ENCODE data around the gene DCAF10. TPM values are rescaled to one million over a fixed set of nuclear protein-coding genes. Genes with fewer than 3 reads are reported as not detected.
"Not testable (repeated sequence)": the region's sequence is repeated elsewhere in the genome, so short reads cannot be mapped to it uniquely, and the experiment has no call there.

DCAF10 gene, protein sequence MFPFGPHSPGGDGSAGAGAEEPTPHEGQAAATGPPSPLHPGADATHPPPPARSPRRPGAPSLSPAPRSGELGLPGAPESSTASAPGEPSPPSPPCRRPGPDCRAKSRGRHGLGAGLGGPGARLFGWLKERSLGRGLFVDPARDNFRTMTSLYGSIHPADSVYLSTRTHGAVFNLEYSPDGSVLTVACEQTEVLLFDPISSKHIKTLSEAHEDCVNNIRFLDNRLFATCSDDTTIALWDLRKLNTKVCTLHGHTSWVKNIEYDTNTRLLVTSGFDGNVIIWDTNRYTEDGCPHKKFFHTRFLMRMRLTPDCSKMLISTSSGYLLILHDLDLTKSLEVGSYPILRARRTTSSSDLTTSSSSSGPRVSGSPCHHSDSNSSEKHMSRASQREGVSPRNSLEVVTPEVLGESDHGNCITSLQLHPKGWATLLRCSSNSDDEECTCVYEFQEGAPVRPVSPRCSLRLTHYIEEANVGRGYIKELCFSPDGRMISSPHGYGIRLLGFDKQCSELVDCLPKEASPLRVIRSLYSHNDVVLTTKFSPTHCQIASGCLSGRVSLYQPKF
- 24.4 TPM for polyA plus RNA-seq (2013, experiment 1 of 2; ENCODE audit: insufficient read length)
- polyA plus RNA-seq (2013, experiment 2 of 2; ENCODE audit: insufficient read length): 27.0 TPM

DNA sequence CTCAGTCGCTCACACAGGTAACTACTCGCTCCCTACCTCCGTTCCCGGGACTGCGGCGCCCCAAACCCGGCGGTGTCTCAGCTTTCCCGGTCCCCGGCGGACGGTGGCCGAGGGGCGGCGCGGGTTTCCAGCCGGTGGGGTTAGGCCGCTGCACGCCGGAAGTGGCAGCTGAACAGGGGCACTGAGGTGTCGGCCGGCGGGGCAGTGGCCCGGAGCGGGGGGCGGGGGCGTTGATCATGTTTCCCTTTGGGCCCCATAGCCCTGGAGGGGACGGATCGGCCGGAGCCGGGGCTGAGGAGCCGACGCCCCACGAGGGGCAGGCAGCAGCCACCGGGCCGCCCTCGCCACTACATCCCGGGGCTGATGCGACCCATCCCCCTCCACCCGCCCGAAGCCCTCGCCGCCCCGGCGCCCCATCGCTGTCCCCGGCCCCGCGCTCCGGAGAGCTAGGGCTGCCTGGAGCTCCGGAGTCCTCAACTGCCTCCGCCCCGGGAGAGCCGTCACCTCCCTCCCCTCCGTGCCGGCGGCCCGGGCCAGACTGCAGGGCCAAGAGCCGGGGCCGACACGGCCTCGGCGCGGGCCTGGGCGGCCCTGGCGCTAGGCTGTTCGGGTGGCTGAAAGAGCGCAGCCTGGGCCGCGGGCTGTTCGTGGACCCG, at the start of gene DCAF10:
Gene DCAF10 (plus strand): TSS at position 167 of the 656 bp plus-strand sequence. CDS start 70 bp downstream, at position 237.
- peak; percentile 85 for DNase-seq

DNA sequence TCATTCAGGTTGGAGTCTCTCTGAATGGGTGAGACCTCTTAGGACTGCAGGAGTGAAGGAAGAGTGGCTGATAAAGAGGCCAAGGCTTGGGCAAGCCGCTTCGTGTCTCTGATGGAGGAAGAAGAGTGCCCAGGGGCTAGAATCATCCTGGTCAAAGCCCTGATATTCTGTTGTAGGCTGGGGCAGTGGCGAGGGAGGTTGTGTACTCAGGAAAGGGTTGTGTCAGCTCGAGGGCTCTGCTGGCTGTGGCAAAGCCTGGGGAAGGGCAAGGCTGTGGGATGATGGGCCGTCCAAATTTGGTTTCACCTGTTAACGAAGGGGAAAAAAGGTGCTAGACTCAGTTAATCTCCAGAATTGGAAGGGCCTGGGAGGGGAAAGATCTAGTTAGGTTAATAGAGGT, 49.4 kb upstream of the DCAF10 start:
- no peak for DNase-seq

- not testable (repeated sequence) for DNase-seq
Observed at GRCh38 chr9:37751704-37752103, 48.9 kb upstream of the DCAF10 start.

GRCh38 chr9:37752112-37752511, 48.5 kb upstream of the DCAF10 start:
- not testable (repeated sequence) for DNase-seq

GRCh38 chr9:37752642-37753488, 47.7 kb upstream of the DCAF10 start:
- no peak for DNase-seq

- DNase-seq: peak; percentile 70
Observed at GRCh38 chr9:37753489-37754190, 47.0 kb upstream of the DCAF10 start, which contains the start of gene TRMT10B. Gene TRMT10B, plus strand, starts transcription at chr9:37753805. Its CDS starts 8,127 bp downstream, at chr9:37761932.

GRCh38 chr9:37758747-37759146, 41.9 kb upstream of the DCAF10 start:
- DNase-seq: no peak

DNA sequence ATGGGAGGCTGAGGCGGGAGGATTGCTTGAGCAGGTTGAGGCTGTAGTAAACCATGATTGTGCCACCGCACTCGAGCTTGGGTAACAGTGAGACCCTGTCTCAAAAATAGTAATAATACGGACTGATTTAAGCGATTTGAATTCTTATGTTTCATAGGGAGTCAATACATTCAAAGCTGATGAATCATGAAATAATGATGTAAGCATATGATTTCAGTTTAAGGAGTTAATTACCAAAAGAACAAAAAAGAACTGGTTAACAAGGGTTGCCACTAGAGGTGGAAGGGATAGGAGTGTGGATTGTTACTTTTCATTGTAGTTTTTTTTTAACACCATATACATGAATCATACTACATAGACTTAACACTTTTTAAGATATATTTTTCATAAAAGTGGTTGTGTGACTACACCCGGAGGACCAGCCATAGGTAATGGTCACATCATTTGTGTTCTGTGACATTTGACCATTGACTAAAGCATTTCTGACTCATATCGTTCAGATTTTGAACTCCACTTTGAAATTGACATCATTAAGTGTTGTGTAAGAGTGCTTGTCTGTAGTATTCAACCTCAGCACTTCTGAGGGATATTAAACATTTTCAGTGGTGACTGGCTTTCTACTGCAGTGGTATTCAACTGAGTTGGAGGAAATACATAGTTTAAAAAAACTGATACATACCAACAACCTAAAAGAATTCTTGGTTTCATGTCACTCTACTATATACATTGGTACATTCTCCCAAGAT, 40.0 kb upstream of the DCAF10 start:
- peak; percentile 54 for DNase-seq

DNA sequence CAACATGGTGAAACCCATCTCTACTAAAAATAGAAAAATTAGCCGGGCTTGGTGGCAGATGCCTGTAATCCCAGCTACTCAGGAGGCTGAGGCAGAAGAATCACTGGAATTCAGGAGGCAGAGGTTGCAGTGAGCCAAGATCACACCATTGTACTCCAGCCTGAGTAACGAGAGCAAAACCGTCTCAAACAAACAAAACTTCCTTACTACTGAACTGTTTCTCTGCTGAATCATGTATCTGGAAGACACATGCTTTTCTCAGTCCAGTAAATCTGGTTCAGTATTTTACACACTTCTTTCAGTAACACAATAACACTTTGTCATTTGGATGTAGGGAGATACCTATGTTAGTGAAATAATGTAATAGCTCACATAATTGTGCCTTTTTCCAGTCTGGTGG, 39.1 kb upstream of the DCAF10 start:
- DNase-seq: peak; percentile 45

GRCh38 chr9:37765263-37765662, 35.3 kb upstream of the DCAF10 start:
- not testable (repeated sequence) for DNase-seq

DNA sequence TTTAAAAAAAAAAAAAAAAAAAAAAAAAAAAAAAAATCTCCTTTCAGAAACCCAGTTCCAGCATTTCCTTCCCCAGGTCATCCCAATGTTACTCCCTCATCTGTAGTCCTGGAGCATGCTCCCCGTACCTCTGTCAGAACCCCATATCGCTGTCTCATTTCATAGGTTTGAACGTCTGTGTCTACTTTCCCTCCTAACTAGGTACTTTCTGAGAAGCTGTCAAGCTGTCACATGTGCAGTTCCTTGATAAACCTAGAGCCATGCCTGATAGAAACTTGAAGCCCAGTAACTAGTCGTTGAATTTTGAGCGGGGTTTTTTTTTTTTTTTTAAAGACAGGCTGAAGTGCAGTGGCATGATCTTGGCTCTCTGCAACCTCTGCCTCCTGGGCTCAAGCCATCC, 31.3 kb upstream of the DCAF10 start:
- no peak for DNase-seq

- DNase-seq: no peak
Observed at GRCh38 chr9:37769995-37770394, 30.6 kb upstream of the DCAF10 start.

DNA sequence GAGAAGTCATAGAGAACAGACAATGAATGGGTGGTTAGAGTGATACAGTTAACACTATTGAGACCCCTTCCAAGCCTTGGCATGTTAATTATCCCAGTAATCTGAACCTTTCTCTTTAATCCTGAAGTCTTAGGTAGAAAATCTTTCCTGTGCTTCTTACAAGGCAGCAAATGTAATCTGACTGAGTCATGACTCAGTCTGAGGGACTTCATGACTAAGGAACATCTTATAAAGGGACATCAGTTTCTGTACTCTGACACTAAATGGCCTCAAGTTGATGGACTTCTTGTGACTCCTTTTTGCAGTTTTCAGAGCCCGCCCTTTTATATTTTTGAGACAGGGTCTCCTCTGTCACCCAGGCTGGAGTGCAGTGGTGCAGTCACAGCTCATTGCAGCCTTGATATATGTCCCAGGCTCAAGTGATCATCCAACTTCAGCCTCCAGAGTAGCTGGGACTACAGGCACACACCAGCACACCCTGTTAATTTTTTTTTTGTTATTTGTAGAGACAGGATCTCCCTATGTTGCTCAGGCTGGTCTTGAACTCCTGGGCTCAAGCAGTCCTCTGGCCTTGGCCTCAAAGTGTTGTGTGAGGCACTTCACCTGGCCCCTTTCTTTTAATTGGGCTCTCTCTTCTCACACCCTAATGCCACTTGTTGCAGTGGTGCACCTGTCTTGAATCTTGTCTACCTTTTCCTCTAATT, 25.2 kb upstream of the DCAF10 start:
- no peak for DNase-seq

DNA sequence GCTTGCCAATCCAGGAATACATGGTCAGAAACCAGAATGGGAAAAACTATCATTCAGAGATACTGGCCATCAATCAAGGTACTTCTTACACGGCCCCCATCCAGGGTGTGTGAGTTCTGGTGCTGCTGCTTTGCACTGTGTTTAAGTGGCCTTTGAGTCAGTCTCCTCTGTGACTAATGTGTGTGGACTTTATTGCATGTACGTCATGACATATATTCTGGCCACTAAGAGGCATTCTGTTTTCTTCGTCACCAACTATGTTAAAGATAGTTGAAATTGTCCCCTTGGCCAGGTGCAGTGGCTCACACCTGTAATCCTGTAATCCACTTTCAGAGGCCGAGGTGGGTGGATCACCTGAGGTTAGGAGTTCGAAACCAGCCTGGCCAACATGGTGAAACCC, 24.3 kb upstream of the DCAF10 start:
- peak; percentile 5 for DNase-seq

- no peak for DNase-seq
Observed at GRCh38 chr9:37778534-37778933, 22.1 kb upstream of the DCAF10 start.

GRCh38 chr9:37784291-37784615, 16.3 kb upstream of the DCAF10 start:
- DNase-seq: no peak

DNA sequence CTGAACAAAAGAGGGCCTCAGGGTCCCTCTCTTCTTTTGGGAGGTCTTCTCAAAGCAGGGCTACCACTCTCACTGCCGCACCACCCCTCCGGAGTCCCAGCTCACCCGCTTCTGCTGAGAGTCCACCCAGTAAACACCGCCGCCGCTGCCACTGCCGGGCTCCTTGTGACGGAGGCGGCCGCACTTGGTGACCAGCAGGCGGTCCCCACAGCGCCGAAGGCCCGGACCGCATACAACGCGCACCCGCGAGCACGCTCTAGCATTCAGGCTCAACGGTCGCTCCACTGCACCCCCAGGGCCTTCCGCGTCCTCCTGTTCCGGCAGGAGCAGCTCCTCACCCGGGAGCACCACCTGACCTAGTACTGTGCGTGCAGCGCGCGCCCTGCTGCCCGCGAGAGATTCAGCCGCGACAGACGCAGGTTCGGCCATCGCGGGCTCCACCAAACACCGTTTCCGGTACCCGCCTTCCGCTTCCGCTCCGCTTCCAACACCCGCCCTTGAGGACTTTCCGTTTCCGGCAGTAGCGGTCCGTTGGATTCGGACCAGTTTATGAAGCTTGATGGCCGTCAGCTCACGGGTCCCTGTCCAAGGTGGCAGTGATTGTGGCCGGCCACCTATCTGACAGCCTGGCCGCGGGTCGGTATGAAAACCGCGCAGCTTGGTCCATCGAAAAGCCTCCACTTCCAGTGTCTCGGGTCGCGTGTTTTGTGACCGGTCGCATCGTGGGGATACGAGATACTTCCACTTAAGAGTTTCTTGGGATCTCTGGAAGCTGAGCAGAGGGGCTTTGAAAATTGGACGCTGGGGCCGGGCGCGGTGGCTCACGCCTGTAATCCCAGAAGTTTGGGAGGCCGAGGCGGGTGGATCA, 15.7 kb upstream of the DCAF10 start, which contains the start of gene EXOSC3:
Gene EXOSC3 (minus strand): TSS at position 449 of the 868 bp plus-strand sequence. CDS start 20 bp downstream, at position 429.
- DNase-seq: peak; percentile 91

DNA sequence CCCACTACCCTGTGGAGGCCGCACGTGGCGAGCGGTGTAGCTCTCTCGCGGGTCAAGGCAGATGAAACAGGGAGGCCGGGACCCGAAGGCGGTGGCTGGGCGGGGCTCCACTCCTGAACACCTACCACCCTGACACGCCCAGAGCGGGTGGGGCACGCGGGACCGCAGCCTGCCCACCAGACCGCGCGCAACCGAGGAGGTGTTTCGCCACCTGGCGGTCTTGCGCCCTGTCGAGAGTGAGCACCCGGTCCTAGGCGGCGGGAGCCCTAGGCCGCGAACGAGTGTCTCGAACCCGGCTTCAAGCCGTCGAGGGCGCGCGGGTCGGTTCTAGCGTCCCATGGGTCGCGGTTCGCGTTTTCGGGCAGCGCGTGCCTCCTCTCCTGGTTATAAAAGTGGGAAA, 13.5 kb upstream of the DCAF10 start:
- DNase-seq: no peak

DNA sequence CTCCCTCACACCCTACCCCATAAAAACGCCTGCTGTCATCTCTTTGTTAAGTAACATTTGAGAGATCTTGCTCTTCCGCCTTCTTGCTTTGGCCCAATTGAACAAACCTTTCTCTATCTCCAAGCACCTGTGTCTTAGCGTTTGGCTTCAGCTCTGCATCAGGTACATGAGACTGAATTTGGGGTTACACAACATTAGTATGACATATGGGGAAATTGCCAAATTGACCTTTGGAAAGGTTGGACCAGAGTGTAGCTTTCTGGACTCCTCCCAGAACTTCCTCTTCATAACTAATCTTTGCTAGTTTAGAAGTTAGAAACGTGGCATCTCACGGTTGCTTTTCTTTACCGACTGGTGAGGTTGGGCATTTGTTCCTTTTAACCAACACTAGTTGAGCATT, 12.3 kb upstream of the DCAF10 start:
- DNase-seq: no peak

Data from fibroblast of skin of scalp (primary cell).